Adrenal gland (tissue), 5 donors: ENCODE data around the gene RAB1B.

Source experiments
- POLR2A ChIP-seq, 2 donors: fragments of 450-650 bp; IDR thresholded peaks; one replicate each; pipeline ENCODE4 v1.6.1; 2017; ENCODE audit warnings: antibody characterized with exemption in 2 of 2, mild to moderate bottlenecking in 2 of 2, moderate library complexity in 1 of 2
- TF ChIP-seq, protein P1 (sequence below), 6 experiments: fragments of 450-650 bp in 4 of 6; fragments of 200-600 bp in 2 of 6; sonication (generic) in 1 of 6; IDR thresholded peaks; 1 replicate in 5 of 6; 2 replicates in 1 of 6; pipeline versions ENCODE4 v1.5.1 to v1.8.0; 2016 to 2021; ENCODE audit warnings: antibody characterized with exemption in 6 of 6, mild to moderate bottlenecking in 2 of 6, moderate library complexity in 1 of 6
- donor health status: DM: no; HTN: no; CAD: no.

DNA sequence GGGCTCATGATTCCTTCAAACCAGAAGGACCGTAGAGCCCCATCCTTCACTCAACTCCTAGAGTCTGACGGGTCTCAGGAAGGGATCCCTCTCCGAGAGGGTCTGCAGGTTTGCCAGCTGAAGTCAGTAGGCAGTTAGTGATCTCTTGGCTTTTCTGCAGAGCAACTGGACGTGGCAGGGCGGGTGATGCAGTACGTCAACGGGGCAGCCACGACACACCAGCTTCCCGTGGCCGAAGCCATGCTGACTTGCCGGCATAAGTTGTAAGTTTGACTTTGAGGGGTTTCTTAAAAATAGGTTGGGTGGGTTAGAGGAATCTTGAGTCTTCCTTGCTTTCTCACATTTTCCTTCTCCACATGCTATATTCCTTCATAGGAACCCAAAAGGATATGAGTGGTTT is 33.3 kb upstream of the RAB1B start:
- TF ChIP-seq, protein P1, sequence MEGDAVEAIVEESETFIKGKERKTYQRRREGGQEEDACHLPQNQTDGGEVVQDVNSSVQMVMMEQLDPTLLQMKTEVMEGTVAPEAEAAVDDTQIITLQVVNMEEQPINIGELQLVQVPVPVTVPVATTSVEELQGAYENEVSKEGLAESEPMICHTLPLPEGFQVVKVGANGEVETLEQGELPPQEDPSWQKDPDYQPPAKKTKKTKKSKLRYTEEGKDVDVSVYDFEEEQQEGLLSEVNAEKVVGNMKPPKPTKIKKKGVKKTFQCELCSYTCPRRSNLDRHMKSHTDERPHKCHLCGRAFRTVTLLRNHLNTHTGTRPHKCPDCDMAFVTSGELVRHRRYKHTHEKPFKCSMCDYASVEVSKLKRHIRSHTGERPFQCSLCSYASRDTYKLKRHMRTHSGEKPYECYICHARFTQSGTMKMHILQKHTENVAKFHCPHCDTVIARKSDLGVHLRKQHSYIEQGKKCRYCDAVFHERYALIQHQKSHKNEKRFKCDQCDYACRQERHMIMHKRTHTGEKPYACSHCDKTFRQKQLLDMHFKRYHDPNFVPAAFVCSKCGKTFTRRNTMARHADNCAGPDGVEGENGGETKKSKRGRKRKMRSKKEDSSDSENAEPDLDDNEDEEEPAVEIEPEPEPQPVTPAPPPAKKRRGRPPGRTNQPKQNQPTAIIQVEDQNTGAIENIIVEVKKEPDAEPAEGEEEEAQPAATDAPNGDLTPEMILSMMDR (IDR thresholded peaks at IDR 0.05) = no peak
- TF ChIP-seq POLR2A (IDR thresholded peaks at IDR 0.05) = no peak
